H1 (cell line): ENCODE data around the gene SMPDL3B. TPM values are rescaled to one million over a fixed set of nuclear protein-coding genes. Genes with fewer than 3 reads are reported as not detected.

Experiments used
- CHD1 ChIP-seq: IDR thresholded peaks from 2 replicates; pipeline ENCODE4 v1.6.1; 2012; ENCODE audit warnings: low read depth, low read length, improper control_type of control experiment
- CHD7 ChIP-seq: fragments of 300-600 bp; sonication (generic); IDR thresholded peaks from 2 replicates; pipeline ENCODE4 v1.7.1; 2012; ENCODE audit warnings: low read length, moderate library complexity, mild to moderate bottlenecking, inconsistent platforms; ENCODE audit not compliant: insufficient replicate concordance
- CTBP2 ChIP-seq: IDR thresholded peaks from 2 replicates; pipeline ENCODE4 v1.7.0; 2011; ENCODE audit warnings: borderline replicate concordance, mild to moderate bottlenecking, moderate library complexity, mixed read lengths, low read length; ENCODE audit not compliant: insufficient read depth, insufficient read length
- MAX ChIP-seq: IDR thresholded peaks from 2 replicates; pipeline ENCODE4 v1.6.1; 2012; ENCODE audit warnings: inconsistent platforms
- NANOG ChIP-seq: IDR thresholded peaks from 2 replicates; pipeline ENCODE4 v1.6.1; 2011; ENCODE audit warnings: low read length, low read depth, mild to moderate bottlenecking, inconsistent platforms; ENCODE audit not compliant: insufficient read depth, poor library complexity, severe bottlenecking
- RXRA ChIP-seq: IDR thresholded peaks from 2 replicates; pipeline ENCODE4 v1.6.1; 2011; ENCODE audit warnings: low read depth, mild to moderate bottlenecking, low read length, moderate library complexity; ENCODE audit not compliant: insufficient read depth
- SIX5 ChIP-seq: IDR thresholded peaks from 2 replicates; pipeline ENCODE4 v1.6.1; 2011; ENCODE audit warnings: mild to moderate bottlenecking, low read depth, low read length
- TAF1 ChIP-seq: IDR thresholded peaks from 2 replicates; pipeline ENCODE4 v1.6.1; 2011; ENCODE audit warnings: mild to moderate bottlenecking, low read depth, low read length
- polyA plus RNA-seq, 7 experiments: library from polyadenylated mRNA; depleted of rRNA in 3 of 7; stranded (reverse) in 5 of 7; unstranded in 2 of 7; fragments of >200 nt in 5 of 7; fragments of 200-250 nt in 2 of 7; gene quantifications; 1 replicate in 5 of 7; 2 replicates in 1 of 7; 4 replicates in 1 of 7; pipeline versions ENCODE4 v1.2.1 to v1.2.3, GENCODE V29; 2011 to 2013; ENCODE audit warnings: missing spikeins in 2 of 7, mixed read lengths in 2 of 7
- total RNA-seq: library from RNA; stranded (reverse); fragmentation: NEBNext Ultra II Directional; extraction: Animal tissue kit (Norgen Biotek cat#: 25700); gene quantifications from 2 replicates; pipeline ENCODE4 v1.2.1, GENCODE V29; 2021

Gene SMPDL3B
- total and polyA plus RNA-seq, 2 of the 8 experiments (the other 6 are each of a cell fraction or from before 2014, with no cell fraction given): 54.7 to 143 TPM

- TF ChIP-seq MAX (no peak), SIX5 (no peak), CHD7 (no peak), NANOG (no peak), CHD1 (no peak), RXRA (no peak), CTBP2 (no peak), TAF1 (no peak)
Observed at GRCh38 chr1:27940870-27941560, 6.2 kb downstream of the SMPDL3B start (continued).
